ENCODE data around the gene PREB.

PREB gene

GRCh38 chr2:27084297-27085061 is 50.0 kb downstream of the PREB start:
- in situ Hi-C loops (cut with MboI; ENCODE audit: low sequenced_read_pairs), result no loop called here

GRCh38 chr2:27083410-27084296 is 50.8 kb downstream of the PREB start:
- in situ Hi-C loops (cut with MboI; ENCODE audit: low sequenced_read_pairs), result no loop called here

- in situ Hi-C loops (cut with MboI; ENCODE audit: low sequenced_read_pairs), result no loop called here
Measured at GRCh38 chr2:27082773-27083409, 51.5 kb downstream of the PREB start.

GRCh38 chr2:27081984-27082772 is 52.3 kb downstream of the PREB start:
- in situ Hi-C loops (cut with MboI; ENCODE audit: low sequenced_read_pairs), result no loop called here

Measured in HL-60/S4 treated with retinoic acid at 250 ng/mL for 4 days and 3 days (cell line).